DND-41 (cell line): ENCODE results near the gene SPAG16.

Experiments
- EZH2 ChIP-seq: IDR thresholded peaks from 3 replicates; pipeline ENCODE4 v1.6.1; 2012; ENCODE audit warnings: borderline replicate concordance, low read depth, mild to moderate bottlenecking, moderate library complexity, low read length, inconsistent platforms; ENCODE audit not compliant: severe bottlenecking
- TF ChIP-seq, protein P1 (sequence below): IDR thresholded peaks from 2 replicates; pipeline ENCODE4 v1.5.1; 2012; ENCODE audit warnings: borderline replicate concordance, low read length, moderate library complexity, mild to moderate bottlenecking; ENCODE audit not compliant: poor library complexity, severe bottlenecking; ENCODE audit errors: extremely low read depth

DNA sequence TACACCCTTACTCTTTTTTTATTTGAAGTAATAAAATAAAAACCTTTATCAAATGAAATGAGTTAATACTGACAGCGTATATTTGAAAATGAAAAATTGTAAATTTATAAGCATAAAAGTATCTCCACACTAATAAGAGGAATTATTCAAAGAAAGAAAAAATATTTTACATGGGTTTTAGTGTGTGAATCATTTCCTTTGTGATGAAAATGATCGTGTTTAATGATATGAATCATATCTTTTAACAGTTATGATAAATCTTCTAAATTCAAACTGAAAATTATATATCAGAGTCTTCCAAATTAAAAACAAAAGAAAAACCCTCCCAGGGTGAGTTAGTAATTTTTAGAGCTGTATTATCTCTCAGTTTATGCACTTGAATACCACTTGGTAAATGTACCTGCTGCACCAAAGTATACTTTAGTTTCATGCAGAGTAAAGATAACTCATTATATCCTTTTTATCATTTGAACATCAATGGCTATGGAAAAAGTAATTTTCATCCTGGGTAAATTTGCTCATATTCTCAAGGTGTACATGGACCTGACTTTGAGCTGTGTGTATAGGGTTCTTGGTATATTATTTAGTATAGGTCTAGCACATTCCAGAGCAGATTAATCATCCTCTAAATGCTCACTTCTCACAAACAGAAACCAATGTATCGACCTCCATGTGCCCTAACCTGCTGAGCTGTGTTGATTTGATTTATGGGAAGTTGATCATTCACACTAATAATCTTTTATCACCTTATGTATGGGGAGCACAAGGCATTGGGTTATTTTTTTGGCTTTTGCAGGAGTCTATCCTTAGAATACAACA lies 1027.9 kb downstream of the SPAG16 start:
- TF ChIP-seq, protein P1, sequence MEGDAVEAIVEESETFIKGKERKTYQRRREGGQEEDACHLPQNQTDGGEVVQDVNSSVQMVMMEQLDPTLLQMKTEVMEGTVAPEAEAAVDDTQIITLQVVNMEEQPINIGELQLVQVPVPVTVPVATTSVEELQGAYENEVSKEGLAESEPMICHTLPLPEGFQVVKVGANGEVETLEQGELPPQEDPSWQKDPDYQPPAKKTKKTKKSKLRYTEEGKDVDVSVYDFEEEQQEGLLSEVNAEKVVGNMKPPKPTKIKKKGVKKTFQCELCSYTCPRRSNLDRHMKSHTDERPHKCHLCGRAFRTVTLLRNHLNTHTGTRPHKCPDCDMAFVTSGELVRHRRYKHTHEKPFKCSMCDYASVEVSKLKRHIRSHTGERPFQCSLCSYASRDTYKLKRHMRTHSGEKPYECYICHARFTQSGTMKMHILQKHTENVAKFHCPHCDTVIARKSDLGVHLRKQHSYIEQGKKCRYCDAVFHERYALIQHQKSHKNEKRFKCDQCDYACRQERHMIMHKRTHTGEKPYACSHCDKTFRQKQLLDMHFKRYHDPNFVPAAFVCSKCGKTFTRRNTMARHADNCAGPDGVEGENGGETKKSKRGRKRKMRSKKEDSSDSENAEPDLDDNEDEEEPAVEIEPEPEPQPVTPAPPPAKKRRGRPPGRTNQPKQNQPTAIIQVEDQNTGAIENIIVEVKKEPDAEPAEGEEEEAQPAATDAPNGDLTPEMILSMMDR: no peak
- no peak for TF ChIP-seq EZH2
